Activated naive CD8-positive, alpha-beta T cell treated with anti-CD3 and anti-CD28 coated beads for 36 hours (primary cell): ENCODE measurements around the gene MAPT. TPM values are rescaled to one million over a fixed set of nuclear protein-coding genes. Genes with fewer than 3 reads are reported as not detected.
A peak's percentile ranks its signal among the peaks of the same experiment; 100 is the strongest.
"Not testable (repeated sequence)": the region's sequence is repeated elsewhere in the genome, so short reads cannot be mapped to it uniquely, and the experiment has no call there.

Experiments used
- DNase-seq: peaks from one replicate; pipeline ENCODE4 v3.0.0; 2021
- H3K27ac Mint-ChIP-seq: one replicate; pipeline ENCODE4 v1.8.0; 2022; ENCODE audit warnings: mild to moderate bottlenecking, moderate library complexity, mixed read lengths
- H3K27me3 Mint-ChIP-seq: one replicate; pipeline ENCODE4 v1.8.0; 2022; ENCODE audit warnings: mild to moderate bottlenecking, mixed read lengths
- H3K36me3 Mint-ChIP-seq: one replicate; pipeline ENCODE4 v1.8.0; 2021; ENCODE audit warnings: mild to moderate bottlenecking, mixed read lengths
- H3K4me1 Mint-ChIP-seq: one replicate; pipeline ENCODE4 v1.8.0; 2021; ENCODE audit warnings: mixed read lengths
- H3K4me3 Mint-ChIP-seq: one replicate; pipeline ENCODE4 v1.8.0; 2022; ENCODE audit warnings: mild to moderate bottlenecking, moderate library complexity, mixed read lengths
- H3K9me3 Mint-ChIP-seq: one replicate; pipeline ENCODE4 v1.8.0; 2022; ENCODE audit warnings: mixed read lengths
- total RNA-seq, 2 experiments: library from RNA; stranded (reverse); gene quantifications; one replicate each; pipeline ENCODE4 v1.2.3, GENCODE V29; 2021

MAPT gene
- total RNA-seq, 2 experiments from 2014 or later: 0.68 to 0.88 TPM

- no peak overlapping the region for H3K27ac Mint-ChIP-seq
- DNase-seq: peak; percentile 48
- no peaks in the 10 kb centered on the region for H3K9me3 Mint-ChIP-seq
- H3K27me3 Mint-ChIP-seq: peaks cover 44% of the 10 kb centered on the region
- H3K4me1 Mint-ChIP-seq: peaks cover 2% of the 10 kb centered on the region
- no peak overlapping the region for H3K4me3 Mint-ChIP-seq
- no peaks in the 10 kb centered on the region for H3K36me3 Mint-ChIP-seq
These were observed 41.6 kb upstream of the MAPT start for GRCh38 chr17:45852535-45853297.

- Mint-ChIP-seq H3K27me3 (peaks cover 59% of the 10 kb centered on the region), H3K4me1 (peaks cover 2% of the 10 kb centered on the region), H3K9me3 (no peaks in the 10 kb centered on the region), H3K36me3 (no peaks in the 10 kb centered on the region), H3K4me3 (no peak overlapping the region), H3K27ac (no peak overlapping the region)
- no peak for DNase-seq
These were observed 40.1 kb upstream of the MAPT start for GRCh38 chr17:45854209-45854608.

- Mint-ChIP-seq H3K9me3 (no peaks in the 10 kb centered on the region), H3K4me3 (no peak overlapping the region)
These were observed 38.5 kb upstream of the MAPT start for GRCh38 chr17:45855691-45856336.

GRCh38 chr17:45857977-45858708 lies 36.2 kb upstream of the MAPT start:
- Mint-ChIP-seq H3K4me1 (no peaks in the 10 kb centered on the region), H3K27ac (no peak overlapping the region), H3K36me3 (no peaks in the 10 kb centered on the region), H3K27me3 (peaks cover 47% of the 10 kb centered on the region), H3K9me3 (no peaks in the 10 kb centered on the region), H3K4me3 (no peak overlapping the region)
- no peak for DNase-seq

More at GRCh38 chr17:45855691-45856336, 38.5 kb upstream of the MAPT start:
- Mint-ChIP-seq H3K27me3 (peaks cover 62% of the 10 kb centered on the region), H3K4me1 (peaks cover 2% of the 10 kb centered on the region), H3K27ac (no peak overlapping the region), H3K36me3 (no peaks in the 10 kb centered on the region)
- no peak for DNase-seq

- H3K4me3 Mint-ChIP-seq: no peak overlapping the region
- no peak overlapping the region for H3K27ac Mint-ChIP-seq
- peaks cover 41% of the 10 kb centered on the region for H3K27me3 Mint-ChIP-seq
- no peak for DNase-seq
- no peaks in the 10 kb centered on the region for H3K4me1 Mint-ChIP-seq
- no peaks in the 10 kb centered on the region for H3K9me3 Mint-ChIP-seq
- no peaks in the 10 kb centered on the region for H3K36me3 Mint-ChIP-seq
These were observed 33.2 kb upstream of the MAPT start for GRCh38 chr17:45861165-45861564.

GRCh38 chr17:45862127-45862526 lies 32.2 kb upstream of the MAPT start:
- not testable (repeated sequence) for H3K4me3 Mint-ChIP-seq, DNase-seq, H3K9me3 Mint-ChIP-seq, H3K27ac Mint-ChIP-seq, H3K36me3 Mint-ChIP-seq, H3K4me1 Mint-ChIP-seq
- peaks cover 33% of the 10 kb centered on the region for H3K27me3 Mint-ChIP-seq

- H3K9me3 Mint-ChIP-seq: no peaks in the 10 kb centered on the region
- H3K27ac Mint-ChIP-seq: no peak overlapping the region
- no peaks in the 10 kb centered on the region for H3K36me3 Mint-ChIP-seq
- DNase-seq: no peak
- peaks cover 5% of the 10 kb centered on the region for H3K4me1 Mint-ChIP-seq
- H3K4me3 Mint-ChIP-seq: no peak overlapping the region
- H3K27me3 Mint-ChIP-seq: peaks cover 19% of the 10 kb centered on the region
These were observed 30.3 kb upstream of the MAPT start for GRCh38 chr17:45863857-45864654.

- H3K36me3 Mint-ChIP-seq: no peaks in the 10 kb centered on the region
- H3K27me3 Mint-ChIP-seq: peaks cover 14% of the 10 kb centered on the region
- DNase-seq: no peak
- no peak overlapping the region for H3K4me3 Mint-ChIP-seq
- H3K27ac Mint-ChIP-seq: no peak overlapping the region
- H3K9me3 Mint-ChIP-seq: no peaks in the 10 kb centered on the region
- peaks cover 7% of the 10 kb centered on the region for H3K4me1 Mint-ChIP-seq
These were observed 27.2 kb upstream of the MAPT start for GRCh38 chr17:45867171-45867570.

GRCh38 chr17:45867702-45868101 lies 26.7 kb upstream of the MAPT start:
- no peak for DNase-seq
- Mint-ChIP-seq H3K27ac (no peak overlapping the region), H3K4me1 (peaks cover 7% of the 10 kb centered on the region), H3K4me3 (no peak overlapping the region), H3K9me3 (no peaks in the 10 kb centered on the region), H3K27me3 (peaks cover 14% of the 10 kb centered on the region), H3K36me3 (no peaks in the 10 kb centered on the region)

- H3K9me3 Mint-ChIP-seq: no peaks in the 10 kb centered on the region
- peaks cover 14% of the 10 kb centered on the region for H3K27me3 Mint-ChIP-seq
- DNase-seq: no peak
- H3K4me3 Mint-ChIP-seq: no peak overlapping the region
- peaks cover 8% of the 10 kb centered on the region for H3K4me1 Mint-ChIP-seq
- no peaks in the 10 kb centered on the region for H3K36me3 Mint-ChIP-seq
- H3K27ac Mint-ChIP-seq: no peak overlapping the region
These were observed 26.1 kb upstream of the MAPT start for GRCh38 chr17:45868276-45868675.

GRCh38 chr17:45869676-45870341 lies 24.5 kb upstream of the MAPT start:
- H3K27me3 Mint-ChIP-seq: peaks cover 6% of the 10 kb centered on the region
- no peak for DNase-seq
- H3K4me1 Mint-ChIP-seq: peaks cover 14% of the 10 kb centered on the region
- H3K27ac Mint-ChIP-seq: no peak overlapping the region
- H3K9me3 Mint-ChIP-seq: no peaks in the 10 kb centered on the region
- H3K4me3 Mint-ChIP-seq: no peak overlapping the region
- no peaks in the 10 kb centered on the region for H3K36me3 Mint-ChIP-seq

GRCh38 chr17:45870342-45870974 lies 23.9 kb upstream of the MAPT start:
- no peak overlapping the region for H3K27ac Mint-ChIP-seq
- DNase-seq: no peak
- H3K36me3 Mint-ChIP-seq: no peaks in the 10 kb centered on the region
- no peaks in the 10 kb centered on the region for H3K9me3 Mint-ChIP-seq
- peaks cover 3% of the 10 kb centered on the region for H3K27me3 Mint-ChIP-seq
- peaks cover 14% of the 10 kb centered on the region for H3K4me1 Mint-ChIP-seq
- no peak overlapping the region for H3K4me3 Mint-ChIP-seq

GRCh38 chr17:45871718-45872117 lies 22.6 kb upstream of the MAPT start:
- Mint-ChIP-seq H3K4me1 (peaks cover 14% of the 10 kb centered on the region), H3K27me3 (peaks cover 8% of the 10 kb centered on the region), H3K9me3 (no peaks in the 10 kb centered on the region), H3K4me3 (no peak overlapping the region), H3K36me3 (no peaks in the 10 kb centered on the region), H3K27ac (peak overlapping the region; percentile 39)
- DNase-seq: no peak

GRCh38 chr17:45873728-45874127 lies 20.6 kb upstream of the MAPT start:
- Mint-ChIP-seq H3K27me3 (peaks cover 5% of the 10 kb centered on the region), H3K36me3 (no peaks in the 10 kb centered on the region), H3K9me3 (no peaks in the 10 kb centered on the region), H3K4me3 (no peak overlapping the region), H3K4me1 (peaks cover 10% of the 10 kb centered on the region), H3K27ac (no peak overlapping the region)
- DNase-seq: no peak
